ENCODE results near the gene SAMD14. TPM values are rescaled to one million over a fixed set of nuclear protein-coding genes. Genes with fewer than 3 reads are reported as not detected.

The SAMD14 gene
- 3.5 and 5.7 TPM in 2 replicates for total RNA-seq

GRCh38 chr17:50129728-50130558 is at the start of gene SAMD14:
SAMD14 (minus strand) TSS chr17:50130160; CDS start chr17:50124959, 5,201 bp downstream.

DNA sequence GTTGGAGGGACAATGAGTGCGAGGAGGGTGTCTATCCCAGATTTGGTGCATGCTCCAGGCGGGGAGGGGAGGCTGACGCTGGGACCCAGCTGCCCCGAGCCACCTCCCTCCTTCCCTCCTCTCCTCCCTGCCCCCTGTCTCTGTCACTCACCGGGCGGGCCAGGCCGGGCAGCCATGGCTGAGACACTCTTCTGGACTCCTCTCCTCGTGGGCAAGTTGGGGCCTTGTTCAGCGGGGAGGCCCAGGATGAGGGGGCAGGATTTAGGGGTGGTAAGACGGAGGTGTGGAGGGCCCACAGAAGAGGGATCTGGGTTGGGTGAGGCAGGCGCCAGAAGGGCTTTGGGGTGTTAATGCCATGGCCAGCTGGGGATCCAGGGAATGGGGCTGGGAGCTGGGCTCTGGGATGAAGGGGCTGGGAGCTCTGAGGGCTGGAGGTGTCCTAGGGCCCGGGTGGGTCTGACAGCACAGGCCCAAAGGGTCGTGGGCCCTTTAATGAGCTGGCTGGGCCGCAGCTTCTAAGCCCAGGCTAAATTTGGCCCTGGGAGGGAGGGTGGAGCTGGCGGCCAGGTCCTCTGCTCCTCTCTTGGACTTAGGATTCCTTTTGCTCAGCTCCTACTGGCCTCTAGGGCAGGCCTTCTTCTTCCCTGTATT is 36.0 kb upstream of the SAMD14 start, which contains the start of gene SGCA:
SGCA (plus strand) TSS at position 139 of the 651 bp plus-strand sequence; CDS start at position 175, 36 bp downstream.

GRCh38 chr17:50150354-50151040 is 20.5 kb upstream of the SAMD14 start, which contains the start of gene PPP1R9B:
PPP1R9B (minus strand) TSS chr17:50150677; CDS start chr17:50150513, 164 bp downstream.

GRCh38 chr17:50094753-50095619 is 35.0 kb downstream of the SAMD14 start, which contains the start of gene PDK2:
PDK2 (plus strand) TSS chr17:50095351; CDS start chr17:50095436, 85 bp downstream.

Other genes with a start within 250 kb of the SAMD14 start
- not detected in 2 replicates for gene DLX4, start 161.0 kb downstream of the SAMD14 start, total RNA-seq
- gene DLX3, start 134.9 kb downstream of the SAMD14 start, total RNA-seq, result not detected in 2 replicates
- gene ITGA3, start 74.0 kb downstream of the SAMD14 start, total RNA-seq, result 144 and 164 TPM in 2 replicates
- gene PDK2, start 34.8 kb downstream of the SAMD14 start, total RNA-seq, result 9.1 and 12.8 TPM in 2 replicates
- gene PPP1R9B, start 20.5 kb upstream of the SAMD14 start, total RNA-seq, result 26.6 and 29.7 TPM in 2 replicates
- not detected in 2 replicates for gene SGCA, start 35.8 kb upstream of the SAMD14 start, total RNA-seq
- gene COL1A1, start 71.5 kb upstream of the SAMD14 start, total RNA-seq, result 6.3 and 7.1 TPM in 2 replicates
- 0.05 and 0.07 TPM in 2 replicates for gene TMEM92, start 144.3 kb upstream of the SAMD14 start, total RNA-seq
- gene XYLT2, start 216.0 kb upstream of the SAMD14 start, total RNA-seq, result 33.5 and 38.4 TPM in 2 replicates
- 88.2 and 110 TPM in 2 replicates for gene MRPL27, start 243.0 kb upstream of the SAMD14 start, total RNA-seq
- 4.9 and 8.3 TPM in 2 replicates for gene EME1, start 243.1 kb upstream of the SAMD14 start, total RNA-seq